ENCODE data around the gene ERC2. TPM values are rescaled to one million over a fixed set of nuclear protein-coding genes. Genes with fewer than 3 reads are reported as not detected.

The ERC2 gene
- total and polyA plus RNA-seq, 2 of the 8 experiments (the other 6 are each of a cell fraction or from before 2014, with no cell fraction given): 16.4 to 22.8 TPM

- TF ChIP-seq, protein P1, sequence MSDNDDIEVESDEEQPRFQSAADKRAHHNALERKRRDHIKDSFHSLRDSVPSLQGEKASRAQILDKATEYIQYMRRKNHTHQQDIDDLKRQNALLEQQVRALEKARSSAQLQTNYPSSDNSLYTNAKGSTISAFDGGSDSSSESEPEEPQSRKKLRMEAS (IDR thresholded peaks at IDR 0.05): no peak
- no peak for TF ChIP-seq SP2 (IDR thresholded peaks at IDR 0.05; ENCODE audit: low read length)
- TF ChIP-seq SRF (IDR thresholded peaks at IDR 0.05; ENCODE audit: low read depth, low read length): no peak
- TF ChIP-seq FOSL1 (IDR thresholded peaks at IDR 0.05; ENCODE audit: insufficient read depth, low read depth, low read length): no peak
These were observed 591.7 kb downstream of the ERC2 start (continued) for GRCh38 chr3:55876560-55876959.

All from H1 (cell line).